DMS153 (cell line): ENCODE measurements around the gene TNRC6C.
"Not testable (repeated sequence)": the region's sequence is repeated elsewhere in the genome, so short reads cannot be mapped to it uniquely, and the experiment has no call there.

ENCODE experiments used
- DNase-seq: peaks from one replicate; lab custom pipeline; 2025; lab: John Stamatoyannopoulos, UW

TNRC6C gene

DNA sequence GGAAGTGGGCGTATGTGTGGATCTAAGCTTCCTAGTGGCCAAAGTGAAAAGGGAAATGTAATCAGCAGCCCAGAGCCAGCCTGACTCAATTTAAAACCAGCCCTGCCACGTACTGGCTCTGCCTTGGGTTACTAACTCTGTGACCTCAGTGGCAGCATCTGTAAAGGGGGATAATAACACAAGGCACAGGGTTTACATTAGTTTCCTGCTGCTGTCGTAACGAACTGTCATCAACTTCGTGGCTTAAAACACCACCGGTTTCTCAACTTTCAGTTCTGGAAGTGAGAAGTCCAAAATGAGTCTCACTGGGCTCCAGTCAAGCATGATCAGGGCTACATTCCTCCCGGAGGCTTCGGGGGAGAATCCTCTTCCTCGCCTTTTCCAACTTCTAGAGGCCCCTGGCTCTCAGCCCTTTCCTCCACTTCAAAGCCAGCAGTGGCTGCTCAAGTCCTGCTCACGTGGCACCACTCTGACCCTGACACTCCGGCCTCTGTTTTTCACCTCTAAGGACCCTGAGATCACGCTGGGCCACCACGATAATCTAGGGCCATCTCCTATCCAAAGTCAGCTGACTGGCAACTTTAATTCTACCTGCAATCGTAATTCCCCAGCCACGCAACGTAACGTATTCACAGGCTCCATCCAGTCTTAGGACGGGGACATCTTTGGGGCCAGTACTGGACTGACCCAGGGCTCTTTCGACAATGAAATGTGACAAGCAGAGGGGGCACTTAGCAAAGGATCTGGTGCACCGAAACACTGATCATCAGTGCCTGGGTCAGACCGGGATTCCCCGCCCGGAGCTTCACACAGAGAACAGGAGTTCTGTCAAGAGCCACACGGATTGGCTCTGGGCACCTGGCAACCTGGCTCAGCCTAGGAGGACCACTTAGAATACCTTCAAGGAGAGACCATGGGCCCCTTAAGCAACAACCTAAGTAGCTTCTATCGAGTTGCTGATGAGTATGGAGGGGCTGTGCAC is 155.6 kb downstream of the TNRC6C start:
- no peak for DNase-seq

GRCh38 chr17:78114831-78115723 is 156.6 kb downstream of the TNRC6C start:
- no peak for DNase-seq

DNA sequence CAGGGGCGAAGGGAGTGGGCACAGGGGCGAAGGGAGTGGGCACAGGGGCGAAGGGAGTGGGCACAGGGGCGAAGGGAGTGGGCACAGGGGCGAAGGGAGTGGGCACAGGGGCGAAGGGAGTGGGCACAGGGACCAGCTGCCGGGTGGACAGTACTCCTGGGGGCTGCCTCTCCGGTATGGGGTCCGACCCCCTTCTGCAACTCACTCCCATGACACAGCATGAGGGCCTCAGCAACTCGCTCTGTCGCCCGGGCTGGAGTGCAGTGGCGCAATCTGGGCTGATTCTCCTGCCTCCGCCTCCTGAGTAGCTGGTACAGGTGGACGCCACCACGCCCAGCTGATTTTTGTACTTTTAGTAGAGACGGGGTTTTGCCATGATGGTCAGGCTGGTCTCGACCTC is 157.3 kb downstream of the TNRC6C start:
- not testable (repeated sequence) for DNase-seq

DNA sequence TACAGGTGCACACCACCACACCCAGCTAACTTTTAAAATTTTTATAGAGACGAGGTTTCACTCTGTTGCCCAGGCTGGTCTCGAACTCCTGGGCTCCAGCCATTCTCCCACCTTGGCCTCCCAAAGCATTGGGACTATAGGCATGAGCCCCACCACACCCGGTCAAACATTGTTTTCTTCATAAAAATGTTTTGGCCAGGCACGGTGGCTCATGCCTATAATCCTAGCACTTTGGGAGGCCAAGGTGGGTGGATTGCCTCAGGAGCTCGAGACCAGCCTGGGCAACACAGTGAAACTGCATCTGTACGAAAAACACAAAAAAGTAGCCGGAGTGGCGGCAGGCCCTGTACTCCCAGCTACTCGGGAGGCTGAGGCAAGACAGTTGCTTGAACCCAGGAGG is 157.9 kb downstream of the TNRC6C start:
- no peak for DNase-seq

- DNase-seq, result peak; percentile 64
Measured at GRCh38 chr17:78117027-78117981, 158.8 kb downstream of the TNRC6C start.

DNA sequence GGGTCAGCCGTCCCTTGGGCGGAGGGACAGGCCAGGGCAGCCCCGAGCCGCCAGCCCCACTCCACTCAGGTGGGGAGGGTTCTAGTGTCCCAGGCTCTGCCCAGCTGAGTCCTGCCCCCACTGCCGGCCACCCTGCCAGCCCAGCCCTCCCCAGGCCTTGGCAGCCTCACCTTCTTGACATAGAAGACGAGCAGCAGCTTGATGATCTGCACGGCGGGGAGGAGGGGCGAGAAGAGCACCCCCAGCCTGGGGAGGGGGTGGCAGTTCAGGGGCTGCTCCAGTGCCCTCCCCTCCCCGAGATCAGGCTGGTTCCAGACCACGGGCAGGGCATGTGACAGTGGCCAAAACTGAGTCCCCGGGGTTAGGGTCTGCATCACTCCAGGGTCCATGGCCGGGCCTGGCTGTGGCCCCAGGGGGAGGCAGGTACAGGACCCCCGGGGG is 160.3 kb downstream of the TNRC6C start:
- DNase-seq, result no peak

DNA sequence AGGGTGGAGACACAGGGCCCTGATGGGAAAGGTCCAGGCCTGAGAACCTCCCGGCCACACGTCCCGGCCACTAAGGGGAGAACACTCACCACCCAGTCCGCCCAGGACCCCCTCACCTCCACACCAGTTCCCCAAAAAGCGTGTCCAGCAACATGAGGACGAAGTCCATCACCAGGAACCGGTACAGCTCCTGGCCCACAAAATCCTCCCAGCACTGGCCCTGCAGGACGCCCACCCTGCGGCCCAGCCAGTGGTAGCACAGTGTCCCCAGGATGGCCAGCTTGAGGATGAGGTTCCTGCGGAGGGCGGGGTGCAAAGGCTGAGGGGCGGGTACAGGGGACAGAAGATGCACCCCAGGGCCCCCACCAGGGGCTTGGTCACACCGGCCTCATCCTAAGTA is 162.0 kb downstream of the TNRC6C start:
- DNase-seq, result no peak

GRCh38 chr17:78120971-78121800 is 162.7 kb downstream of the TNRC6C start:
- DNase-seq, result no peak

DNA sequence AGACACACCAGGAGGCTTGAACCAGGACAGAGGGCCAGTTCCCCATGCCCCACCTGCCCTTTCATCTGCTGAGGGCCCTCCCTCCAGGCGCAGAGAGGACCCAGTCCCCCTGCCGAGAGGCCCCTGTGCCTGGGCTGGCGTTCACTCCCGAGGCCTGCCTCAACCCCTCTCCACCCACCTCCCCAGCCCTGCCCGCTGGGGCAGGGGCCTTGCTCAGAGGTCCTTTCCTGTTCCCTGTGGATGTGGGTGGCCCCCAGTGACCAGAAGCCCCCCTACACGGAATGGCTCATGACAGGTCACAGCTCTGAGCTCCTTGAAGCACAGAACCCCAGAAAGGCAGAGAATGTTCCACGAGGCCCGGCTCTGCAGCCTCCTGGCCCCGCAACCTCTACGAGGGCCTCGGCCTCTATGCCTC is 163.3 kb downstream of the TNRC6C start:
- no peak for DNase-seq

DNA sequence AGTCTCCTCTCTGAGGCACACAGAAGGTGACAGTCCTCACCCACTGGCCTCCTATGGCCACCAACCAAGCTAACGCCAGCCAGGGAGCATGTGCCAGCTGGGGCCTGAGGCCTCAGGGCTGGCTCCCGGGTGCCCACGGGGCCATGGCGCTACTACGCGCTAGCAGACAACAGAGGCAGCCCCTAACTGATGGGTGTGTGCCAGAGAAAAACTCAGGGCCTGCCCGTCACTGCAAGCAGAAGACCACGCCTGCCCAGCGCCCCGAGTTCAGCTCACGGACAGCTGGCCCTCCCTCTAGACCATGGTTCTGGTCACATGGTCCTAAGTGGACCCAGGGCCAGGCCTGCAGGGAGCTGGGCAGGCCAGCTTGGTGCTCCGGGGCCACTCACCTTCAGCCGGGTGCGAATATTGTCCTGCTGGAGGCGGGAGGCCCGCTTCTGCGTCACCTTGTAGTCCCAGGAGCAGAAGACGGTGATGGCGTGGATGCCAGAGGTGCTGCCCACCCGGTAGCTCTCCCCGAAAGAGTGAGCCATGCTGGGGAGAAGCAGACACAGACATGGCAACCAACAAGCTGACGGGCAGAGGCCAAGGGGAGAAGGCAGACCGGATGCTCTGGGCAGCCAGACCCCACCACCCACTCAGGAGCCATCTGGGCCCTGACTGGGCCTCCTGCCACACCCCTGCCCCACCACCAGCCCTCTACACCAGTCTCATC is 163.9 kb downstream of the TNRC6C start:
- DNase-seq, result no peak

- DNase-seq, result no peak
Measured at GRCh38 chr17:78122931-78123249, 164.4 kb downstream of the TNRC6C start.

DNA sequence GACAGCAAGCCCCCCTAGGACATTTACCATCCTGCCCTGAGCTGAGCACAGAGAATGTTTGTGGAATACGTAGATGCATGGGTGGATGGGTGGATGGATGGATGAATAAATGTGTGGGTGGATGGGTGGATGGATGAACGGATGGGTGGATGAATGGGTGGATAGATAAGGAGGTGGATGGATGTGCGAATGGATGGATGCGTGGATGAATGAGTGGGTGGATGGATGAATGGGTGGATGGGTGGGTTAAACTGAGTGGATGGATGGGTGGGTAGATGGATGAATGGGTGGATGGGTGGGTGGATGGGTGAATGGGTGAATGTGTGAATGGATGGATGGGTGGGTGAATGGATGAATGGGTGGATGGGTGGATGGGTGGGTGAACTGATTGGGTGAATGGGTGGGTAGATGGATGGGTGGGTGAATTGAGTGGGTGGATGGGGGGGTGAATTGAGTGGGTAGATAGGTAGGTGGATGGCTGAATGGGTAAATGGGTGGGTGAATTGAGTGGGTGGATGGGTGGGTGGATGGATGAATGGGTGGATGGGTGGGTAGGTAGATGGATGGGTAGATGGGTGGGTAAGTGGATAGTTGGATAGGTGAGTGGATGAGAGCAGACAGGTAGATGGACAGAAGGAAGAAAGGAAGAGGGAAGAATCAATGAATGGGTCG is 164.9 kb downstream of the TNRC6C start:
- no peak for DNase-seq

DNA sequence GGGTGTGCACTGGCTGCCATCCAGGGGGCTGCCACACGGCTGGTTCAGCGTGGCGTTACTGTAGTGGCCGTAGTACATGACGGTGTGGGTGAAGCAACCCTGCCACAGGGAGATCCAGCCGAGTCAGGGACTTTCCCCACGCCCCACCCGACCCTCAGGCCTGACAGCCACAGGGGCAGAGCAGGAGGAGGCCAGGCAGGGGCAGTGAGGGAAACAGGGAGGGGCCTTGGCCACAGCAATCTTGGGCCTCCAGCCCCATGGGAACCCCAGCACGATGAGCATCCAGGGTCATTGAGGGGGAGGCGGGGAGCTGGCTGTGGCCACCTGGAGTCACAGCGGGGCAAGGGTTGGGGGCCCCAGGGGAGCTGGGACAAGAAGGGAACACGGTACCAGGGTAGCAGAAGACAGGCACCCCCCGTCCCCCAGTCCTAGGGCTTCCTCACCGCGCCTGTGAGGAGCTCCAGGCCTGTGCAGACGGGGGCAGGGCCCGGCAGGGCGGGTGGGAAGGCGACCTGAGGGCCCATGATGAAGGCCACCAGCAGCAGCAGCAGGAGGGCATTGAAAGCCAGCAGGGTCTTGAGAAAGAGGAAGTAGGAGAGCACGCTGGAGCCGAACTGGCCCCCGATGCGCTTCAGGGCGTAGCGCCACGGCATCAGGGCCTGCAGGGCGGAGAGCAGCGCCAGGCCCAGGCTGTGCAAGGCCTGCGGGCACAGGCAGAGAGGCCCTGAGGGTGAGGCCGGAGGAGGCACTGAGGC is 165.8 kb downstream of the TNRC6C start:
- no peak for DNase-seq

- no peak for DNase-seq
Measured at GRCh38 chr17:78124836-78125137, 166.3 kb downstream of the TNRC6C start.

GRCh38 chr17:78125138-78125913 is 166.8 kb downstream of the TNRC6C start:
- no peak for DNase-seq

GRCh38 chr17:78125976-78126894 is 167.7 kb downstream of the TNRC6C start:
- no peak for DNase-seq

DNA sequence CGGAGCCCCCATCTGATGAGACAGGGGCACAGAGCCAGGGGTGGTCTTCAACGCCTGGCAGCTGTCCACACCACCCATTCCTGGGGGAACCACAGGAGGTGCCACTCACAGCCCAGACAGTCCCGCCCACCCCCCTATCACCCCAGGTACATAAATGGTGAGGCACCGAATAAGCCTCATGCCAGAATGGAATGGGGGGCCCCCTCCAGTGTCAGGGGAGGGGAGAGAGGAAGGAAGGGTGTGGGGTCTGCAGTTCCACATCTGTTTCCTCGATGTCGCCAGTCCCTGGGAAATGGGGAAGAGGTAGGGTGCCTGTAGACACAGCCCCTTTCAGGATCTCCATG is 168.4 kb downstream of the TNRC6C start:
- DNase-seq, result no peak
